ENCODE data around the gene TTC23L. TPM values are rescaled to one million over a fixed set of nuclear protein-coding genes. Genes with fewer than 3 reads are reported as not detected.

TTC23L gene
- total RNA-seq, 3 donors from 2014 or later = 0.29 to 0.43 TPM; not detected in 1

GRCh38 chr5:34941936-34942335 lies 103.0 kb downstream of the TTC23L start:
- no peaks in the 10 kb centered on the region for H3K4me1 ChIP-seq (ENCODE audit: low read depth)
- H3K4me3 ChIP-seq = no peak overlapping the region
- ATAC-seq (no peak), DNase-seq (no peak)
- H3K9me3 ChIP-seq = no peaks in the 10 kb centered on the region
- TF ChIP-seq CTCF (IDR thresholded peaks at IDR 0.05) = no peak
- peaks cover 6% of the 10 kb centered on the region for H3K36me3 ChIP-seq (ENCODE audit: low read depth)
- intact Hi-C loops (cut with DNase I, micrococcal nuclease) = no loop called here

GRCh38 chr5:34944044-34944443 lies 105.1 kb downstream of the TTC23L start:
- DNase-seq (no peak), ATAC-seq (no peak)
- H3K4me3 ChIP-seq = no peak overlapping the region
- intact Hi-C loops (cut with DNase I, micrococcal nuclease) = no loop called here
- no peak for TF ChIP-seq CTCF (IDR thresholded peaks at IDR 0.05)
- no peaks in the 10 kb centered on the region for H3K4me1 ChIP-seq (ENCODE audit: low read depth)
- H3K36me3 ChIP-seq (ENCODE audit: low read depth) = no peaks in the 10 kb centered on the region
- H3K9me3 ChIP-seq = no peaks in the 10 kb centered on the region

- H3K9me3 ChIP-seq = no peaks in the 10 kb centered on the region
- H3K4me3 ChIP-seq = no peak overlapping the region
- DNase-seq = no peak
- intact Hi-C loops (cut with DNase I, micrococcal nuclease) = no loop called here
- no peak for TF ChIP-seq CTCF (IDR thresholded peaks at IDR 0.05)
- no peaks in the 10 kb centered on the region for H3K4me1 ChIP-seq (ENCODE audit: low read depth)
- ATAC-seq = no peak
- H3K36me3 ChIP-seq (ENCODE audit: low read depth) = no peaks in the 10 kb centered on the region
These were observed 105.6 kb downstream of the TTC23L start for GRCh38 chr5:34944460-34945047.

Other genes with a start within 250 kb of the TTC23L start
- 10 to 100 TPM; 14.0 to 41.0 (median 23.4) TPM for gene RAI14, start 182.8 kb upstream of the TTC23L start, total RNA-seq
- 10 to 100 TPM; 12.0 to 14.7 (median 13.8) TPM for gene RAD1, start 76.3 kb downstream of the TTC23L start, total RNA-seq
- 10 to 100 TPM; 10.7 to 19.2 (median 18.2) TPM for gene BRIX1, start 76.5 kb downstream of the TTC23L start, total RNA-seq
- 10 to 100 TPM; 37.1 to 53.6 (median 40.1) TPM for gene DNAJC21, start 90.4 kb downstream of the TTC23L start, total RNA-seq
- not detected for gene AGXT2, start 208.8 kb downstream of the TTC23L start, total RNA-seq

Measured in mucosa of descending colon (tissue), 3 donors.